Stomach (tissue), 9 donors: ENCODE results near the gene MPG. TPM values are rescaled to one million over a fixed set of nuclear protein-coding genes. Genes with fewer than 3 reads are reported as not detected.
"Not testable (repeated sequence)": the region's sequence is repeated elsewhere in the genome, so short reads cannot be mapped to it uniquely, and the experiment has no call there.

Experiments used
- DNase-seq, 2 donors: peaks; one replicate each; pipeline versions ENCODE4 v3.0.0 to v3.0.0-alpha.2; 2013 to 2019
- H3K27ac ChIP-seq, 5 donors: fragments of 200-600 bp in 4 of 5; sonication (generic) in 4 of 5; one replicate each; pipeline ENCODE4 v1.5.1; 2013 to 2019; ENCODE audit warnings: mild to moderate bottlenecking in 1 of 5, moderate library complexity in 1 of 5
- H3K27me3 ChIP-seq, 3 donors: fragments of 200-600 bp; sonication (generic); one replicate each; pipeline ENCODE4 v1.5.1; 2017 to 2019; ENCODE audit warnings: mixed run types in 1 of 3
- H3K36me3 ChIP-seq, 4 donors: fragments of 200-600 bp; sonication (generic); 1 replicate in 3 of 4; 2 replicates in 1 of 4; pipeline ENCODE4 v1.5.1; 2016 to 2019
- H3K4me1 ChIP-seq, 4 donors: fragments of 200-600 bp; sonication (generic); one replicate each; pipeline ENCODE4 v1.5.1; 2016 to 2019
- H3K4me3 ChIP-seq, 4 donors: fragments of 200-600 bp; sonication (generic) in 3 of 4; one replicate each; pipeline ENCODE4 v1.5.1; 2016 to 2019; ENCODE audit warnings: mild to moderate bottlenecking in 1 of 4
- H3K9me3 ChIP-seq, 4 donors: fragments of 200-600 bp; sonication (generic); one replicate each; pipeline ENCODE4 v1.5.1; 2016 to 2019
- EP300 ChIP-seq: sonication (generic); formaldehyde crosslinking; IDR thresholded peaks from one replicate; pipeline ENCODE4 v1.6.1; 2017; ENCODE audit warnings: antibody characterized with exemption
- POLR2A ChIP-seq, 4 donors: fragments of 450-650 bp; IDR thresholded peaks; one replicate each; pipeline ENCODE4 v1.6.1; 2016; ENCODE audit warnings: antibody characterized with exemption in 4 of 4, control low read depth in 2 of 4, mild to moderate bottlenecking in 1 of 4, moderate library complexity in 1 of 4
- POLR2AphosphoS5 ChIP-seq, 3 donors: sonication (generic); formaldehyde crosslinking; IDR thresholded peaks; one replicate each; pipeline ENCODE4 v1.6.1; 2016; ENCODE audit warnings: antibody characterized with exemption in 3 of 3
- WGBS, 5 donors: extraction: QIAGEN DNeasy Blood & Tissue Kit in 3 of 5; methylation state at CpG; one replicate each; pipeline versions ENCODE4 v1.1.5 to v1.1.7; 2013 to 2018; 5-methylcytosine and 5-hydroxymethylcytosine counted together
- intact Hi-C: fragments of 100-400 bp; cut with DNase I; formaldehyde crosslinking; loops from one replicate; pipeline ENCODE4 v1.15.1; 2023; ENCODE audit warnings: low total_unique reads
- polyA plus RNA-seq, 3 donors: library from polyadenylated mRNA; stranded (reverse); fragments of 200-250 nt; gene quantifications; one replicate each; pipeline ENCODE4 v1.2.3, GENCODE V29; 2013
- total RNA-seq, 5 donors: library from RNA; depleted of rRNA; stranded (reverse); fragments of >200 nt; gene quantifications; one replicate each; pipeline versions ENCODE4 v1.1.0 to v1.2.3, GENCODE V29; 2014 to 2016
- TF ChIP-seq, protein P1 (sequence below), 7 experiments: fragments of 450-650 bp in 4 of 7; fragments of 200-600 bp in 3 of 7; sonication (generic) in 3 of 7; IDR thresholded peaks; one replicate each; pipeline ENCODE4 v1.5.1; 2016 to 2019; ENCODE audit warnings: antibody characterized with exemption in 7 of 7, control low read depth in 2 of 7, mild to moderate bottlenecking in 1 of 7
- donor health status: healthy with polysubstance abuse.
- donor health status: Bipolar disorder and iron deficiency.
- donor health status: healthy.

Gene MPG
- total and polyA plus RNA-seq, 8 donors = 33.3 to 112 (median 89.3) TPM

DNA sequence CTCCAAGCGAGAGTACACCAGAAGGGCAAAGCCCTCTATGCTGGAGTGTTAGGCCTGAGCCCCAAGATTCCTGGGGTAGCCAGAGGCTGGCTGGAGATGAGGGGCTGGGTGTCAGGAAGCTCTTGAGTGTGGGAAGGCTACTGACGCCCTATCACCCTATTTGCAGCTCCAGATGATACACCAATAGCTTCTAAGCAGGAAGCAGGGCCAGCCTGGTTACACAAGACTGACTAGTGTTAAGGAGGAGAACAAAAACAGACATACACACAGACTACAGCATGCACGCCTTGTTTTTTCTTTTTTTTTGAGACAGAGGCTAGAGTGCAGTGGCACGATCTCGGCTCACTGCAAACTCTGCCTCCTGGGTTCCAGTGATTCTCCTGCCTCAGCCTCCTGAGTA, 40.5 kb upstream of the MPG start:
- 86 to 96% (median 92%) methylated on average over 4 to 5 of the region's 5 CpGs for WGBS, 5 donors
- Histone ChIP-seq H3K4me1 (peaks cover 0 to 23% (median 14%) of the 10 kb centered on the region in 4 donors), H3K36me3 (peaks cover 0 to 8% (median 2%) of the 10 kb centered on the region in 4 donors), H3K27ac (no peak overlapping the region), H3K27me3 (no peaks in the 10 kb centered on the region), H3K4me3 (no peak overlapping the region), H3K9me3 (no peaks in the 10 kb centered on the region)
- DNase-seq = peak in 1 of 2 donors; percentile 20
- intact Hi-C loops = no loop called here
- TF ChIP-seq POLR2A (IDR thresholded peaks at IDR 0.05) = no peak
- TF ChIP-seq EP300 = no peak
- TF ChIP-seq, protein P1, sequence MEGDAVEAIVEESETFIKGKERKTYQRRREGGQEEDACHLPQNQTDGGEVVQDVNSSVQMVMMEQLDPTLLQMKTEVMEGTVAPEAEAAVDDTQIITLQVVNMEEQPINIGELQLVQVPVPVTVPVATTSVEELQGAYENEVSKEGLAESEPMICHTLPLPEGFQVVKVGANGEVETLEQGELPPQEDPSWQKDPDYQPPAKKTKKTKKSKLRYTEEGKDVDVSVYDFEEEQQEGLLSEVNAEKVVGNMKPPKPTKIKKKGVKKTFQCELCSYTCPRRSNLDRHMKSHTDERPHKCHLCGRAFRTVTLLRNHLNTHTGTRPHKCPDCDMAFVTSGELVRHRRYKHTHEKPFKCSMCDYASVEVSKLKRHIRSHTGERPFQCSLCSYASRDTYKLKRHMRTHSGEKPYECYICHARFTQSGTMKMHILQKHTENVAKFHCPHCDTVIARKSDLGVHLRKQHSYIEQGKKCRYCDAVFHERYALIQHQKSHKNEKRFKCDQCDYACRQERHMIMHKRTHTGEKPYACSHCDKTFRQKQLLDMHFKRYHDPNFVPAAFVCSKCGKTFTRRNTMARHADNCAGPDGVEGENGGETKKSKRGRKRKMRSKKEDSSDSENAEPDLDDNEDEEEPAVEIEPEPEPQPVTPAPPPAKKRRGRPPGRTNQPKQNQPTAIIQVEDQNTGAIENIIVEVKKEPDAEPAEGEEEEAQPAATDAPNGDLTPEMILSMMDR (IDR thresholded peaks at IDR 0.05) = no peak
- no peak for TF ChIP-seq POLR2AphosphoS5 (IDR thresholded peaks at IDR 0.05)

DNA sequence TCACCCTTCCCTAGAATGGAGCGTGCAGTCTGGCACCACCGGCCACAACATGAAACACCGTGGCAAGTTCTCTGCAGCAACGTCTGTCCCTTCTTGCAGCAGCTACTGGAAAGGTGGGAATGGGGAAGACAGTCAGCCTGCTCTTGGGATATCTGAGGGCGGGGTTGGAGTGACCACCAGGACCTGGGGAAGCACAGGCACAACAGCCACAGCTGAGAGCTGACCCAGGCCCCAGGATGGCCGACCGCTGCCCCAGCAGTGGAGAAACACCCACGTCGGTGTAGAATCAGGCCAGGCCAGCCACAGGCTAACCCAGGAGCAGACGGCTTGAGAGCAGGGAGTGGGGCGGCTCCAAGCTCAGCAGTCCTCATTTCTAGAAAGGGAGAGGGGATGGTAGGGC, 39.8 kb upstream of the MPG start:
- H3K9me3 ChIP-seq, DNase-seq, H3K4me3 ChIP-seq, H3K27me3 ChIP-seq, intact Hi-C loops: not testable (repeated sequence)
- peaks cover 0 to 23% (median 14%) of the 10 kb centered on the region in 4 donors for H3K4me1 ChIP-seq
- 77 to 90% (median 84%) methylated on average over 9 to 11 of the region's 11 CpGs for WGBS, 5 donors
- H3K36me3 ChIP-seq = peaks cover 0 to 14% (median 5%) of the 10 kb centered on the region in 4 donors
- H3K27ac ChIP-seq = peak overlapping the region in 2 of 5 donors; percentile 73 to 81

DNA sequence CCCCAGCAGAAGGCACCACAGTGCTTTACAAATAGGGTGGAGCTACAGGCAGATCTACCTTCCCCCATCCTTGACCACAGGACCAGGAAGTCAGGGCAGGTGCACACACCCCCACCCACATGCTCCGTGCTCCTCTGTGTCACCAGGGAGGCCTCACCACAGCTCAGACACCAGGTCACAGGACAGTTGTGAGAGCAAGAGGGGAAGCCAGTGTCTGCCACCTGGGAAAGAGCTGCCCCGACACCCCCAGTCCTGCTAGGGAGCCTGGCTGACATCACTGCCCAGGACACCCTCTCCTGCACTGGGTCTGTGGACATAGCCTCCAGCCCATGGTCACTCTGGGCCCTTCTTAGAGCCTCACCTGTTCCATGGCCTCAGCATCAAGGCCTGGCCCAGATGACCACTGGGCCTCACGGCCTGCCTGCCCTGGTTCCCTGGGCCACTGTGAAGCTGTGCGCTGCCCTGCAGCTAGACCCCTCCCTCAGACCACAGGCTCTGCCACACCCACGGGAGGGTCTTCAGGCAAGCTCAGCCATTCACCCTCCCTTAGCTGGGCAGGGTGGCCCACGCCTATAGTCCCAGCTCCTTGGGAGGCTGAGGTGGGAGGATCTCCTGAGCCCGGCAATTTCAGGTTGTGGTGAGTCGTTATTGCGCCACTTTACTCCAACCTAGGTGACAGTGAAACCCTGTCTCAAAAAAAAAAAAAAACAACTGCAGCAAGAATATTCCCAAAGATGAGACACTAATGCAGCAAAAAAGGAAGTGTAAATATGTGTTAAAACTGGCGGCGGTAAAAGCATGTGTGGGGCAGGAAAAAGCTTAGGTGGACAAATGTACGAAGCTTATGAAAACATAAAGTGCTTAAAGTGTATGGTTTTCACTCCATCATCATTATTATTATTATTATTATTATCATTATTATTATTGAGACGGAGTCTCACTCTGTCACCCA, 38.8 kb upstream of the MPG start:
- peak; percentile 73 to 81 for DNase-seq
- Histone ChIP-seq H3K4me1 (peaks cover 0 to 23% (median 14%) of the 10 kb centered on the region in 4 donors), H3K9me3 (no peaks in the 10 kb centered on the region), H3K36me3 (peaks cover 0 to 19% (median 11%) of the 10 kb centered on the region in 4 donors), H3K27me3 (no peaks in the 10 kb centered on the region), H3K27ac (peak overlapping the region; percentile 41 to 81 (median 67)), H3K4me3 (no peak overlapping the region)
- intact Hi-C loops = no loop called here
- TF ChIP-seq EP300 (no peak), POLR2A (IDR thresholded peaks at IDR 0.05) (no peak), POLR2AphosphoS5 (IDR thresholded peaks at IDR 0.05) (peak in 2 of 3 donors; percentile 74 to 83)
- TF ChIP-seq, protein P1 (IDR thresholded peaks at IDR 0.05) = no peak
- 75 to 85% (median 81%) methylated on average over 11 to 13 of the region's 13 CpGs for whole genome bisulfite sequencing, 5 donors

DNA sequence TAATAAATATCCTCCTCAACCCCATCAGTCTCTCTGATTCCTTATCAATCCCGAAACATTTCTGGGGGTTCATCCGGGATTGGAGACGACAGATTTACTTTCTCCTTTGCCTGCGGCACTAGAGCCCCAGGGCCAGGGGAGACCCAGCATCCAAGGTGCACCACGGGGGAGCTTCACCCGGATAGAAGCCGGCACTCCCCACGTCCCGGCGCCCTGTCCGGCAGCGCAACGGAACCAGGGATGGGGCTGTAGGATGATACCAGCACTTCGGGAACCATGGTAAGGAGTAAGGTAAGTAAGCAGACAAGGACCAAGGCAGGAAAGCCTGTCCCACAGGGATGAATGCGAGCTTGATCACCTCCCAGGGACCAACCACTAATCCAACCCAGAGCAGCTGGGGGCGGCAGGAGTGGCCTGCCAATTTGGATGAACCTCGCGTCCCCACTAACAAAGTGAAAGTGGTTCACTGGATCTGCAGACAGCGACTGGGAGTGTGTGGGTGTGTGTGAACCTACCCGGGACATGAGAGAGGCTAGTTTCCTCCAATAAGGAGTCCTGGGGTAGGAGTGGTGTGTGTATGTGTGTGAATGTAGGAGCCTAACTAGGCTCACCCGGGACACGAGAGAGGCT, 36.5 kb upstream of the MPG start:
- Histone ChIP-seq H3K4me1 (peaks cover 0 to 23% (median 14%) of the 10 kb centered on the region in 4 donors), H3K4me3 (no peak overlapping the region), H3K27ac (no peak overlapping the region), H3K27me3 (no peaks in the 10 kb centered on the region), H3K36me3 (peaks cover 6 to 39% (median 29%) of the 10 kb centered on the region in 4 donors), H3K9me3 (no peaks in the 10 kb centered on the region)
- no peak for DNase-seq
- WGBS, 5 donors = 87 to 93% (median 91%) methylated on average over 22 of the region's 22 CpGs
- TF ChIP-seq, protein P1 (IDR thresholded peaks at IDR 0.05) = no peak
- TF ChIP-seq POLR2AphosphoS5 (IDR thresholded peaks at IDR 0.05) = no peak
- TF ChIP-seq POLR2A (IDR thresholded peaks at IDR 0.05) = no peak
- no peak for TF ChIP-seq EP300
- intact Hi-C loops = no loop called here
